Vagina (tissue), 2 donors: ENCODE results near the gene MALT1. TPM values are rescaled to one million over a fixed set of nuclear protein-coding genes. Genes with fewer than 3 reads are reported as not detected.

Experiments
- DNase-seq, 2 donors: peaks; one replicate each; pipeline ENCODE4 v3.0.0-alpha.2; 2017; ENCODE audit errors: extremely low spot score in 2 of 2
- H3K27ac ChIP-seq: fragments of 200-600 bp; sonication (generic); one replicate; pipeline ENCODE4 v1.5.1; 2019
- H3K27me3 ChIP-seq: fragments of 200-600 bp; sonication (generic); one replicate; pipeline ENCODE4 v1.5.1; 2019
- H3K36me3 ChIP-seq, 2 donors: fragments of 200-600 bp; sonication (generic); one replicate each; pipeline ENCODE4 v1.5.1; 2017 to 2019
- H3K4me1 ChIP-seq: fragments of 200-600 bp; sonication (generic); one replicate; pipeline ENCODE4 v1.5.1; 2019
- H3K4me3 ChIP-seq, 2 donors: fragments of 200-600 bp; sonication (generic); 1 replicate in 1 of 2; 2 replicates in 1 of 2; pipeline ENCODE4 v1.5.1; 2016 to 2019
- H3K9me3 ChIP-seq: fragments of 200-600 bp; sonication (generic); one replicate; pipeline ENCODE4 v1.5.1; 2019
- POLR2A ChIP-seq, 2 donors: fragments of 450-650 bp; IDR thresholded peaks; one replicate each; pipeline ENCODE4 v1.6.1; 2017; ENCODE audit warnings: antibody characterized with exemption in 2 of 2, mild to moderate bottlenecking in 2 of 2, moderate library complexity in 2 of 2
- POLR2AphosphoS5 ChIP-seq, 2 donors: sonication (generic); formaldehyde crosslinking; IDR thresholded peaks; one replicate each; pipeline ENCODE4 v1.9.0; 2017; ENCODE audit warnings: antibody characterized with exemption in 2 of 2, mild to moderate bottlenecking in 2 of 2, low read depth in 1 of 2; ENCODE audit not compliant: insufficient read depth in 1 of 2
- intact Hi-C: fragments of 100-400 bp; cut with DNase I; formaldehyde crosslinking; loops from one replicate; pipeline ENCODE4 v1.15.1; 2023
- total RNA-seq: library from RNA; depleted of rRNA; stranded (reverse); fragments of >200 nt; gene quantifications from one replicate; pipeline ENCODE4 v1.2.3, GENCODE V29; 2016
- TF ChIP-seq, protein P1 (sequence below), 3 experiments: fragments of 450-650 bp in 2 of 3; fragments of 200-600 bp in 1 of 3; sonication (generic) in 1 of 3; IDR thresholded peaks; one replicate each; pipeline ENCODE4 v1.5.1; 2017 to 2019; ENCODE audit warnings: antibody characterized with exemption in 3 of 3, mild to moderate bottlenecking in 2 of 3, moderate library complexity in 2 of 3

MALT1 gene
- total RNA-seq, 1 donor from 2014 or later = 35.8 TPM

DNA sequence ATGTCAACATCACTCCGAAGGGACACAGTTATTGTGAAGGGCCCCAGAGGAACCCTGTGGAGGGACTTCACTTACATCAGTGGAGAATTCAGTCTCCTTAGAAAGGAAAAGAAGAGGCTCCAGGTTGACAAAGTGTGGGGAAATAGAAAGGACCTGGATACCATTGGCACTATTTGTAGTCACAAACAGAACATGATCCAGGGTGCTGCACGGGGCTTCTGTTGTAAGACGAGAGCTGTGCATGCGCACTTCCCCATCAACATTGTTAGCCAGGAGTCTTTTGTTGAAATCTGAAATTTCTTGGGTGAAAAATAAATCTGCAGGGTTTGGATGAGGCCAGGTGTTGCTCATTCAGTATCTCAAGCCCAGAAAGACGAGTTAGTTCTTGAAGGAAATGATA, 40.0 kb upstream of the MALT1 start:
- DNase-seq = no peak
- no peak overlapping the region for H3K4me3 ChIP-seq
- H3K36me3 ChIP-seq = no peaks in the 10 kb centered on the region
- peaks cover 18% of the 10 kb centered on the region for H3K4me1 ChIP-seq
- H3K27me3 ChIP-seq = no peaks in the 10 kb centered on the region
- intact Hi-C loops = no loop called here
- no peaks in the 10 kb centered on the region for H3K9me3 ChIP-seq
- TF ChIP-seq, protein P1, sequence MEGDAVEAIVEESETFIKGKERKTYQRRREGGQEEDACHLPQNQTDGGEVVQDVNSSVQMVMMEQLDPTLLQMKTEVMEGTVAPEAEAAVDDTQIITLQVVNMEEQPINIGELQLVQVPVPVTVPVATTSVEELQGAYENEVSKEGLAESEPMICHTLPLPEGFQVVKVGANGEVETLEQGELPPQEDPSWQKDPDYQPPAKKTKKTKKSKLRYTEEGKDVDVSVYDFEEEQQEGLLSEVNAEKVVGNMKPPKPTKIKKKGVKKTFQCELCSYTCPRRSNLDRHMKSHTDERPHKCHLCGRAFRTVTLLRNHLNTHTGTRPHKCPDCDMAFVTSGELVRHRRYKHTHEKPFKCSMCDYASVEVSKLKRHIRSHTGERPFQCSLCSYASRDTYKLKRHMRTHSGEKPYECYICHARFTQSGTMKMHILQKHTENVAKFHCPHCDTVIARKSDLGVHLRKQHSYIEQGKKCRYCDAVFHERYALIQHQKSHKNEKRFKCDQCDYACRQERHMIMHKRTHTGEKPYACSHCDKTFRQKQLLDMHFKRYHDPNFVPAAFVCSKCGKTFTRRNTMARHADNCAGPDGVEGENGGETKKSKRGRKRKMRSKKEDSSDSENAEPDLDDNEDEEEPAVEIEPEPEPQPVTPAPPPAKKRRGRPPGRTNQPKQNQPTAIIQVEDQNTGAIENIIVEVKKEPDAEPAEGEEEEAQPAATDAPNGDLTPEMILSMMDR (IDR thresholded peaks at IDR 0.05) = no peak
- TF ChIP-seq POLR2A (IDR thresholded peaks at IDR 0.05) = no peak
- H3K27ac ChIP-seq = no peak overlapping the region

DNA sequence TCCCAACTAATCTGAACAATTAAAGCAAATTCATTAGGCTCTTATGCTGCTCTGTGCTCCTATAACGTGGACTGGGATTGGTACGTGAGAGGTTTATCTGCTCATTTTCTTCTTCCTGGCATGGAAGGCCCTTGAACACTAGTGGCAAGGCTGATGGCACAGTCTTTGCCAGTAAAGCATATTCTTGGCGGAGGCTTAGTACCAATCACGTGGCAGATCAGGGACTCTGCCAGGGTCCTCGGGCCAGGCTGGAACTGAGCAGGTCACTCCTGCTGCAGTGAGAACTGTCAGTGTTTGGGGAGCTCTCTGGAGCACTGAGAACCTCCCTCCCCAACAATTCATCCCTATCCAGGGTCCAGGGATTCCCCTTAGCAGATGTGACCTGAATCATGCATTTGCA, 38.7 kb upstream of the MALT1 start:
- peaks cover 27% of the 10 kb centered on the region for H3K4me1 ChIP-seq
- intact Hi-C loops = no loop called here
- H3K27ac ChIP-seq = no peak overlapping the region
- H3K36me3 ChIP-seq = no peaks in the 10 kb centered on the region
- no peak overlapping the region for H3K4me3 ChIP-seq
- H3K27me3 ChIP-seq = no peaks in the 10 kb centered on the region
- TF ChIP-seq, protein P1 (IDR thresholded peaks at IDR 0.05) = no peak
- TF ChIP-seq POLR2A (IDR thresholded peaks at IDR 0.05) (no peak), POLR2AphosphoS5 (IDR thresholded peaks at IDR 0.05; ENCODE audit: insufficient read depth in 1 of 2, low read depth in 1 of 2) (no peak)
- no peak for DNase-seq
- H3K9me3 ChIP-seq = no peaks in the 10 kb centered on the region

DNA sequence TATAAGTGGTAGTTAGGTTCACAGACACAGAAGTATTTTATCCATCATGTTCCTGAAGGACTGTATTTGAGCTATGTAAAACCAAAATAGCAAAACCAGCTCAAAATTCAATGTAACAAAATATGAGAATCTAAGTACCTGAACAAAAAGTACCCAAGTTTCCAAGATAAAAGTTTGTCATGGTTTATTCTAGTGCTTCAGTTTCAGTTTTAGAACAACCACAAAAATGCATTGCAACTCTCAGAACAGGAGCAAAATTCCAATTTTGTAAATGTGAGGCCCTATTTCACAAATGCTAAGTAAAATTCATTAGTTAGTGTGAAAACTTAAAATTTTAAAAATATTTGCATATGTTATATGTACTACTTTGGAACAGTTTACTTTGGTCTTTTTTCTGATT, 37.4 kb upstream of the MALT1 start:
- Histone ChIP-seq H3K9me3 (no peaks in the 10 kb centered on the region), H3K36me3 (no peaks in the 10 kb centered on the region), H3K4me1 (peaks cover 36% of the 10 kb centered on the region), H3K27me3 (no peaks in the 10 kb centered on the region), H3K27ac (no peak overlapping the region), H3K4me3 (no peak overlapping the region)
- no peak for TF ChIP-seq POLR2A (IDR thresholded peaks at IDR 0.05)
- intact Hi-C loops = no loop called here
- DNase-seq = no peak

DNA sequence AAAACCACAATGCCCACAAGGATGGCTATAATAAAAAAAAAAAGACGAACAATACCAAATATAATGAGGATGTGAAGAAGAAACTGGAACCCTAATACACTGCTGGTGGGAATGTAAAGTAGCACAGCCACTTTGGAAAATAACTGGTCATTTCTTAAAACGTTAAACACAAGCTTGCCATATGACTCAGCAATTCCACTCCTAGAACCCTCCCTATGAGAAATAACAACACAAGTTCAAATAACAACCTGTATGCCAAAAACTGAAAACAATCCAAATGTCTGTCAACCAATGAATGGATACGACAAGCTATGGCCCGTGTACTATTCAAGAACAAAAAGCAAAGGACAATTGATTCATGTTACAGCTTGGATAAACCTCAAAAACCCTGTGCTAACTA, 35.4 kb upstream of the MALT1 start:
- intact Hi-C loops = no loop called here
- Histone ChIP-seq H3K4me1 (peaks cover 52% of the 10 kb centered on the region), H3K36me3 (no peaks in the 10 kb centered on the region), H3K27me3 (no peaks in the 10 kb centered on the region), H3K27ac (no peak overlapping the region), H3K4me3 (no peak overlapping the region), H3K9me3 (no peaks in the 10 kb centered on the region)
- no peak for DNase-seq
- peak in 1 of 2 donors; percentile 85 for TF ChIP-seq POLR2AphosphoS5 (IDR thresholded peaks at IDR 0.05; ENCODE audit: insufficient read depth in 1 of 2, low read depth in 1 of 2)
- TF ChIP-seq POLR2A (IDR thresholded peaks at IDR 0.05) = no peak

DNA sequence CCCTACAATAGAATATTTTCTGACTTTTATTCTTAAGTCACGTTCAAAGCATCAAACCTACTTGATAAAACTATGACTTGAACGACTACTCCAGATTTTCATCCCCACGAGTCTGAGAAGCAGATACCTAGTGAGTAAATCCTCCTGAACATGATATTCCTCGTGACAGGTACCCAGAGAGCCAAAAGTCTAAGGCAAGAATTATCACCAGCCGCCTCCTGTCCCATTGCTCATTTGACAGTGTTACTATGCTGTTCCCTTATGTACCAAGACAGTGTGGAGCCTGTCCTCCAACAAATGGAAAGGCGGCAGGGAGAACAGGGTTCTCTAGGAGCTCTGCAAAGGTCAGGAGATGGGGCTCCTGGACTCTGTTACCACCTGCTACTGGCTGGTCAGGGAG, 34.1 kb upstream of the MALT1 start:
- H3K36me3 ChIP-seq = no peaks in the 10 kb centered on the region
- H3K27me3 ChIP-seq = no peaks in the 10 kb centered on the region
- no peak overlapping the region for H3K27ac ChIP-seq
- H3K4me1 ChIP-seq = peaks cover 56% of the 10 kb centered on the region
- H3K4me3 ChIP-seq = no peak overlapping the region
- TF ChIP-seq POLR2AphosphoS5 (IDR thresholded peaks at IDR 0.05; ENCODE audit: insufficient read depth in 1 of 2, low read depth in 1 of 2) = no peak
- TF ChIP-seq, protein P1 (IDR thresholded peaks at IDR 0.05) = no peak
- TF ChIP-seq POLR2A (IDR thresholded peaks at IDR 0.05) = no peak
- H3K9me3 ChIP-seq = no peaks in the 10 kb centered on the region
- intact Hi-C loops = no loop called here
- DNase-seq = no peak

DNA sequence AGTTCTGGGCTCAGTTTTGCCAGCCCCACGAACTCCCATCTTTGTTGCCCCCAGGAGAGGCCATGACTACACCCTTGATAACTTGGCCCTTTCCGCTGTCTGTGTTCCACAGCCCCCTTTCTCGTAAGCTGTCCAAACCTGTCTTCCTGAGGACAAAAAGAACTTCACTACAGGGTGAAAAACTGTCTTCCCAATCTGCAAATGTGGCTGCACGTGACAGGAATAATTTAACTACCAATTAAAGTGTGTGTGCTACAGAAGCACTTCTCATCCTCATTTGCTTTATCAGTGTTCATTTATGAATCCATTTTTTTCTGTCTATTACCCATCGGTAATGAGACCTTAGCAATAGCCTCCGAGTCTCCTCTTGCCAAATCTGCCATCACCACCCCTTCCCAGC, 33.3 kb upstream of the MALT1 start:
- peaks cover 56% of the 10 kb centered on the region for H3K4me1 ChIP-seq
- H3K27ac ChIP-seq = no peak overlapping the region
- DNase-seq = no peak
- no peak overlapping the region for H3K4me3 ChIP-seq
- no peaks in the 10 kb centered on the region for H3K36me3 ChIP-seq
- H3K9me3 ChIP-seq = no peaks in the 10 kb centered on the region
- H3K27me3 ChIP-seq = no peaks in the 10 kb centered on the region
- TF ChIP-seq POLR2AphosphoS5 (IDR thresholded peaks at IDR 0.05; ENCODE audit: insufficient read depth in 1 of 2, low read depth in 1 of 2) = no peak
- intact Hi-C loops = no loop called here

DNA sequence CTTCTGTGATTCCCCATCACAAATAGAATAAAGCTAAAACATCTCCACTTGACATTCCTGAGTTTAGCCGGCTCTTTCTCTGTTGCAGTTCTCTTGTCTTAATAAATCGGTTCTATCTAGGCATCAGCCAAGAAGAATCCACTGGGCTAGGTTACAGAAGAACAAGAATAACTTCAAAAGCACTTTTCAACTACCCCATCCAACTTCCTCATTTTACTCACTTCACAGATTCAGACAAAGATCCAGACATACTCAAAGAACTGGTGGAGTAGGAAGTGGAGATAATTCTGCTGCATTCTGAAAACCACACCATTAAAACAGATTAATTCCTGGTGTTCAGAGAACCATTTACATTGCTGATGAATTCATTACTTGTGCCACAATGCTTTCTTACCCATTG, 32.8 kb upstream of the MALT1 start:
- peaks cover 56% of the 10 kb centered on the region for H3K4me1 ChIP-seq
- H3K27me3 ChIP-seq = no peaks in the 10 kb centered on the region
- no peaks in the 10 kb centered on the region for H3K9me3 ChIP-seq
- TF ChIP-seq, protein P1 (IDR thresholded peaks at IDR 0.05) = no peak
- peak in 1 of 2 donors; percentile 42 for TF ChIP-seq POLR2AphosphoS5 (IDR thresholded peaks at IDR 0.05; ENCODE audit: insufficient read depth in 1 of 2, low read depth in 1 of 2)
- DNase-seq = no peak
- no peak overlapping the region for H3K27ac ChIP-seq
- H3K4me3 ChIP-seq = no peak overlapping the region
- intact Hi-C loops = no loop called here
- no peaks in the 10 kb centered on the region for H3K36me3 ChIP-seq
